OCI-LY1 (cell line): ENCODE data around the gene RANBP9.

Experiments used
- H2AFZ ChIP-seq: fragments of 200-600 bp; sonication (generic), shearing (Covaris generic); 2 replicates; pipeline ENCODE4 v1.6.0; 2014; ENCODE audit warnings: antibody characterized with exemption, mild to moderate bottlenecking, low read length
- H3F3A ChIP-seq: fragments of 200-600 bp; sonication (generic), shearing (Covaris generic); 2 replicates; pipeline ENCODE4 v1.6.0; 2014; ENCODE audit warnings: mild to moderate bottlenecking, antibody characterized with exemption, low read length, moderate library complexity; ENCODE audit not compliant: insufficient read depth
- H3K27ac ChIP-seq: fragments of 200-600 bp; sonication (generic); 2 replicates; pipeline ENCODE4 v1.5.1; 2014; ENCODE audit warnings: low read length, mixed run types, mild to moderate bottlenecking, low read depth; ENCODE audit not compliant: poor library complexity, severe bottlenecking
- H3K27me3 ChIP-seq: fragments of 200-600 bp; sonication (generic); 2 replicates; pipeline ENCODE4 v1.6.0; 2014; ENCODE audit warnings: antibody characterized with exemption, mild to moderate bottlenecking, low read length, moderate library complexity; ENCODE audit not compliant: insufficient read depth
- H3K36me3 ChIP-seq: fragments of 200-600 bp; sonication (generic); 2 replicates; pipeline ENCODE4 v1.6.1; 2014; ENCODE audit warnings: mild to moderate bottlenecking, antibody characterized with exemption, low read length, moderate library complexity, mixed read lengths; ENCODE audit not compliant: insufficient read depth
- H3K4me1 ChIP-seq: fragments of 200-600 bp; sonication (generic); 2 replicates; pipeline ENCODE4 v1.5.1; 2014; ENCODE audit warnings: mild to moderate bottlenecking, low read length, moderate library complexity; ENCODE audit not compliant: insufficient read depth, severe bottlenecking
- H3K4me2 ChIP-seq: fragments of 200-600 bp; sonication (generic), shearing (Covaris generic); 2 replicates; pipeline ENCODE4 v1.6.1; 2014; ENCODE audit warnings: low read length
- H3K4me3 ChIP-seq: fragments of 200-600 bp; sonication (generic); 2 replicates; pipeline ENCODE4 v1.5.1; 2014; ENCODE audit warnings: low read length, low read depth, mild to moderate bottlenecking, mixed read lengths; ENCODE audit not compliant: poor library complexity, severe bottlenecking
- H3K79me2 ChIP-seq: fragments of 200-600 bp; shearing (Covaris generic); 2 replicates; pipeline ENCODE4 v1.6.1; 2016; ENCODE audit warnings: mixed run types, low read length, mixed read lengths; ENCODE audit not compliant: insufficient read depth
- H3K9ac ChIP-seq: fragments of 200-600 bp; sonication (generic), shearing (Covaris generic); 2 replicates; pipeline ENCODE4 v1.6.1; 2014; ENCODE audit warnings: mild to moderate bottlenecking, low read length, mixed read lengths
- H3K9me2 ChIP-seq: fragments of 200-600 bp; sonication (generic), shearing (Covaris generic); 2 replicates; pipeline ENCODE4 v1.6.1; 2014; ENCODE audit warnings: low read depth, mild to moderate bottlenecking, low read length, mixed read lengths
- H3K9me3 ChIP-seq: fragments of 200-600 bp; shearing (Covaris generic); 2 replicates; pipeline ENCODE4 v1.6.1; 2014; ENCODE audit warnings: low read length, mixed read lengths
- H4K20me1 ChIP-seq: fragments of 200-600 bp; sonication (generic), shearing (Covaris generic); 2 replicates; pipeline ENCODE4 v1.6.0; 2016; ENCODE audit warnings: mild to moderate bottlenecking, low read length; ENCODE audit not compliant: insufficient read depth
- EZH2 ChIP-seq: fragments of 200-600 bp; sonication (generic), shearing (Covaris generic); IDR thresholded peaks from 2 replicates; pipeline ENCODE4 v1.8.0; 2017; ENCODE audit warnings: borderline replicate concordance, mixed run types, mild to moderate bottlenecking, antibody characterized with exemption, low read length, moderate library complexity, mixed read lengths
- TF ChIP-seq, protein P1 (sequence below): fragments of 200-600 bp; sonication (generic), shearing (Covaris generic); IDR thresholded peaks from 2 replicates; pipeline ENCODE4 v1.5.1; 2017; ENCODE audit warnings: mild to moderate bottlenecking, antibody characterized with exemption, low read length, moderate library complexity, mixed read lengths

The RANBP9 gene

DNA sequence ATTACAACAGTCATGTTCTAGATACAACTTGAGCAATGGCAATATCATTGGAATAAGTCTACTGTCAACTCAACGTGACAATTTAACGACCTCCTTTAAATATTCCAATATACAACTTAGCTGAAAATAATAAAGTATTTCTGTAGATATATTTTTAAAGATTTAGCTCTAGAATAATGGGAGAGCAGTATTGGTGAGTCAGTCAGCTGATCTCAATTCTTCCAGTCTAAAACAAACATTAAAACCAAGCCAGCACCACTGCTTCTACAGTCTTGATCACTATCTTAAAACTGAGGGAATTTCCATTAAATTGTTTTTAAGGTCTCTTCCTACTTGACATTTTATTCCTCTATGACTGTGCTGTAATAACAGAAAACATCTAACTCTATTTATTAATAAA lies 58.3 kb downstream of the RANBP9 start:
- Histone ChIP-seq H4K20me1 (no peaks in the 10 kb centered on the region), H3K9ac (no peak overlapping the region), H2AFZ (no peak overlapping the region), H3K4me3 (no peak overlapping the region), H3F3A (no peaks in the 10 kb centered on the region), H3K9me2 (no peaks in the 10 kb centered on the region), H3K9me3 (no peaks in the 10 kb centered on the region), H3K27ac (no peak overlapping the region), H3K36me3 (peaks cover 23% of the 10 kb centered on the region; the same call in 1 of the 2 replicates), H3K27me3 (no peaks in the 10 kb centered on the region), H3K79me2 (0 out of 2 replicates have a peak, but pooled peaks cover 2% of the 10 kb centered on the region), H3K4me1 (no peaks in the 10 kb centered on the region), H3K4me2 (no peak overlapping the region)
- TF ChIP-seq EZH2, result no peak

DNA sequence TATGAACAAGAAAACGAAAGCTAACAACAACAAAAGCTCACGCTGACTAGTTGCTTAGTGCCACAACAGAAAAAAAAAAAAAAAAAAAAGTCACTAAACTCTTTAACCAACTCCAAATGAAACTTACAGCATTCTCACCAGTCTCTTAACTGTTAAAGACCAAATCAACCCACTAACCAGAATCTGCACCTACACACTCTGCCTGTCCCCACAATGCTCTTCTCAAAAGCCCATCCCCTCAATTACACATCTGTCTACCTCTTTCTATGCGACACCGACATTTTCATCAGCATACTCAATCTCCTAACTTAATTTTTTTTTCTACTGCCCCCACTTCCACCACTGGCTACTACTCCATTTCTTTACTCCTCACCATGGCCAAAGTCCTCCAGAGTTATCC lies 62.2 kb downstream of the RANBP9 start:
- Histone ChIP-seq H3K27ac (no peak overlapping the region), H3K27me3 (no peaks in the 10 kb centered on the region), H3K4me3 (no peak overlapping the region), H2AFZ (no peak overlapping the region), H3K9ac (no peak overlapping the region), H4K20me1 (no peaks in the 10 kb centered on the region), H3K36me3 (peaks cover 35% of the 10 kb centered on the region; the same call in 1 of the 2 replicates), H3K4me1 (no peaks in the 10 kb centered on the region), H3F3A (no peaks in the 10 kb centered on the region), H3K9me2 (no peaks in the 10 kb centered on the region), H3K79me2 (no peaks in the 10 kb centered on the region), H3K9me3 (no peaks in the 10 kb centered on the region), H3K4me2 (no peak overlapping the region)
- TF ChIP-seq EZH2, result no peak
- TF ChIP-seq, protein P1, sequence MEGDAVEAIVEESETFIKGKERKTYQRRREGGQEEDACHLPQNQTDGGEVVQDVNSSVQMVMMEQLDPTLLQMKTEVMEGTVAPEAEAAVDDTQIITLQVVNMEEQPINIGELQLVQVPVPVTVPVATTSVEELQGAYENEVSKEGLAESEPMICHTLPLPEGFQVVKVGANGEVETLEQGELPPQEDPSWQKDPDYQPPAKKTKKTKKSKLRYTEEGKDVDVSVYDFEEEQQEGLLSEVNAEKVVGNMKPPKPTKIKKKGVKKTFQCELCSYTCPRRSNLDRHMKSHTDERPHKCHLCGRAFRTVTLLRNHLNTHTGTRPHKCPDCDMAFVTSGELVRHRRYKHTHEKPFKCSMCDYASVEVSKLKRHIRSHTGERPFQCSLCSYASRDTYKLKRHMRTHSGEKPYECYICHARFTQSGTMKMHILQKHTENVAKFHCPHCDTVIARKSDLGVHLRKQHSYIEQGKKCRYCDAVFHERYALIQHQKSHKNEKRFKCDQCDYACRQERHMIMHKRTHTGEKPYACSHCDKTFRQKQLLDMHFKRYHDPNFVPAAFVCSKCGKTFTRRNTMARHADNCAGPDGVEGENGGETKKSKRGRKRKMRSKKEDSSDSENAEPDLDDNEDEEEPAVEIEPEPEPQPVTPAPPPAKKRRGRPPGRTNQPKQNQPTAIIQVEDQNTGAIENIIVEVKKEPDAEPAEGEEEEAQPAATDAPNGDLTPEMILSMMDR, result no peak

DNA sequence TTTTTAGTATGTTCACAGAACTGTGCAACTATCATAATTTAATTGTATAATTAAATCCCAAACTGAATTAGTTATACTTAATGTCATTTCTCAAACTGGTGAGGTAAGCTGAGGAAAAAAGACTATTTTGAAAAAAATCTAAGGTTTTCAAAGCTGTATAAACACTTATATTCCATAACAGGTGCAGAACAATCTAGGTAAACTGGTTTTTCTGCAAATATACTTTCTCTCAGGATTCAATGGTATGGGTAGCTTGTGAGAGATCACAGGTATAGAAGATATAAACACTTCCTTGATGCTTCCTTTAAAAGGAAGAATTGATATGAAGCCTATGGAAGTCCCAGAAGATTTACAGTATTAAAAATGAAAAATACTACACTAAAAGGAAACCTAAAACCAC lies 62.8 kb downstream of the RANBP9 start:
- Histone ChIP-seq H3F3A (no peaks in the 10 kb centered on the region), H3K4me3 (no peak overlapping the region), H3K9me3 (no peaks in the 10 kb centered on the region), H3K36me3 (peaks cover 37% of the 10 kb centered on the region; the same call in 1 of the 2 replicates), H4K20me1 (no peaks in the 10 kb centered on the region), H3K9me2 (no peaks in the 10 kb centered on the region), H3K27me3 (no peaks in the 10 kb centered on the region), H2AFZ (no peak overlapping the region), H3K4me2 (no peak overlapping the region), H3K9ac (no peak overlapping the region), H3K4me1 (no peaks in the 10 kb centered on the region), H3K27ac (no peak overlapping the region), H3K79me2 (no peaks in the 10 kb centered on the region)
- TF ChIP-seq, protein P1, result no peak
- no peak for TF ChIP-seq EZH2

DNA sequence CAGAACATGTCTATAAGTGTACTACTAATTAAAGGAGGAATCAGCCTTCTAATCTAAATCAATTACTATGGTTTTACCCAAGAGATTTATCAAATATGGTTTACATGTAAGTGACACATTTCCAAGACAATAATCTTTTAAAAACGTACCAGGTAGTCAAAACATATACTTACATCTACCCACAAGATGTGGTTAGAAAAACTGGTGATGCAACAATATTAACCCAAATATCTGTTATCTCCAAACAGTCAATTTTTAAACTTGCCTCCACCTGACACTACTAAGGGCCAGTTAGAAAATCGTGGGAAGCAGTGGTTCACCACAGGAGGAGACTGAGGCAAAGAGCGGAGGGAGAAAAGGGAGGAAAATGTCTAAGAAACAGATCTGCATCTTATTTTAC lies 68.5 kb downstream of the RANBP9 start:
- H4K20me1 ChIP-seq, result no peaks in the 10 kb centered on the region
- TF ChIP-seq, protein P1, result no peak
- no peak for TF ChIP-seq EZH2
- peaks cover 60% of the 10 kb centered on the region for H3K36me3 ChIP-seq
- no peaks in the 10 kb centered on the region for H3K9me3 ChIP-seq
- H3K27me3 ChIP-seq, result no peaks in the 10 kb centered on the region
- H3K4me2 ChIP-seq, result no peak overlapping the region
- H3K4me3 ChIP-seq, result no peak overlapping the region
- H2AFZ ChIP-seq, result no peak overlapping the region
- H3K9ac ChIP-seq, result no peak overlapping the region
- no peak overlapping the region for H3K27ac ChIP-seq
- no peaks in the 10 kb centered on the region for H3K79me2 ChIP-seq
- H3K9me2 ChIP-seq, result no peaks in the 10 kb centered on the region
- H3F3A ChIP-seq, result no peaks in the 10 kb centered on the region
- H3K4me1 ChIP-seq, result no peaks in the 10 kb centered on the region
